Amygdala (tissue), 56 donors: ENCODE results near the gene FRMPD1.
"Not testable (repeated sequence)": the region's sequence is repeated elsewhere in the genome, so short reads cannot be mapped to it uniquely, and the experiment has no call there.

ENCODE experiments used
- DNase-seq, 56 donors: peaks; one replicate each; lab custom pipeline; 2025; lab: John Stamatoyannopoulos, UW

FRMPD1 gene

GRCh38 chr9:37732086-37732741, 81.5 kb downstream of the FRMPD1 start:
- peak in 2 of 56 donors; percentile 1 to 6 for DNase-seq

- DNase-seq = no peak
Measured at GRCh38 chr9:37732952-37733351, 82.2 kb downstream of the FRMPD1 start.

- no peak for DNase-seq
Measured at GRCh38 chr9:37739222-37739621, 88.5 kb downstream of the FRMPD1 start.

- DNase-seq = no peak
Measured at GRCh38 chr9:37740128-37740527, 89.4 kb downstream of the FRMPD1 start.

- DNase-seq = no peak
Measured at GRCh38 chr9:37740631-37741328, 90.0 kb downstream of the FRMPD1 start.

GRCh38 chr9:37745970-37746369, 95.2 kb downstream of the FRMPD1 start:
- DNase-seq = no peak

GRCh38 chr9:37746448-37747270, 95.9 kb downstream of the FRMPD1 start:
- no peak for DNase-seq

- peak in 36 of 56 donors; percentile 2 to 76 (median 22) for DNase-seq
Measured at GRCh38 chr9:37747271-37747753, 96.6 kb downstream of the FRMPD1 start.

- no peak for DNase-seq
Measured at GRCh38 chr9:37749129-37749528, 98.4 kb downstream of the FRMPD1 start.

GRCh38 chr9:37751186-37751585, 100.4 kb downstream of the FRMPD1 start:
- no peak for DNase-seq

- not testable (repeated sequence) for DNase-seq
Measured at GRCh38 chr9:37751704-37752103, 101.0 kb downstream of the FRMPD1 start.

GRCh38 chr9:37752112-37752511, 101.4 kb downstream of the FRMPD1 start:
- not testable (repeated sequence) for DNase-seq

- no peak for DNase-seq
Measured at GRCh38 chr9:37752642-37753488, 102.1 kb downstream of the FRMPD1 start.

GRCh38 chr9:37753489-37754190, 102.9 kb downstream of the FRMPD1 start, which contains the start of gene TRMT10B:
Gene TRMT10B (plus strand): TSS chr9:37753805. CDS start chr9:37761932, 8,127 bp downstream.
- DNase-seq = peak in 50 of 56 donors; percentile 14 to 81 (median 56)

- DNase-seq = no peak
Measured at GRCh38 chr9:37758747-37759146, 108.0 kb downstream of the FRMPD1 start.

- no peak for DNase-seq
Measured at GRCh38 chr9:37760416-37761161, 109.8 kb downstream of the FRMPD1 start.

- no peak for DNase-seq
Measured at GRCh38 chr9:37761511-37761910, 110.8 kb downstream of the FRMPD1 start.

- not testable (repeated sequence) for DNase-seq
Measured at GRCh38 chr9:37765263-37765662, 114.5 kb downstream of the FRMPD1 start.

GRCh38 chr9:37769306-37769705, 118.6 kb downstream of the FRMPD1 start:
- no peak for DNase-seq
